Endothelial cell of hepatic sinusoid (primary cell): ENCODE results near the gene SCFD2.
"Not testable (repeated sequence)": the region's sequence is repeated elsewhere in the genome, so short reads cannot be mapped to it uniquely, and the experiment has no call there.

ENCODE experiments used
- in situ Hi-C: cut with HindIII; loops from 2 replicates; pipeline ENCODE4 v1.10.0; 2017; ENCODE audit warnings: low sequenced_read_pairs

The SCFD2 gene

DNA sequence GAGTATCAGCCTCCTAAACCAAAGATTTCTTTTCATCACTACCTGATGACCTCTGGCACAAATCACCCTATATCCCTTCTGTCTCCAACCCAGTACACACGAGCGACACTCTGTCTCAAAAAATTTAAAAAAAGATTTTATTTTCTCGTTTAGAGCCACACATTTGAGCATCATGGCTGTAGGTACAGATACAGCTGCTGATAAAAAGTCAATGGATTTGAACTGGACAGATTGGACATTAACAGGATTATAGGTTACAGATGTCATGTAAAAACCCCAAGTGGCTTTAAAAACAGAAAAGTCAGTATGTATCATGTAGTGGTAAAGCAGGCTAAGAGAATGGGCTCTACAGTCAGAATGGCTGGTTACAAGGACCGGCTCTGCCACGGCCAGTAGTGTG is 171.1 kb downstream of the SCFD2 start:
- in situ Hi-C loops = no loop called here

- in situ Hi-C loops = no loop called here
These were observed 172.8 kb downstream of the SCFD2 start for GRCh38 chr4:53193111-53193510.

- in situ Hi-C loops = no loop called here
These were observed 173.4 kb downstream of the SCFD2 start for GRCh38 chr4:53192496-53192895.

DNA sequence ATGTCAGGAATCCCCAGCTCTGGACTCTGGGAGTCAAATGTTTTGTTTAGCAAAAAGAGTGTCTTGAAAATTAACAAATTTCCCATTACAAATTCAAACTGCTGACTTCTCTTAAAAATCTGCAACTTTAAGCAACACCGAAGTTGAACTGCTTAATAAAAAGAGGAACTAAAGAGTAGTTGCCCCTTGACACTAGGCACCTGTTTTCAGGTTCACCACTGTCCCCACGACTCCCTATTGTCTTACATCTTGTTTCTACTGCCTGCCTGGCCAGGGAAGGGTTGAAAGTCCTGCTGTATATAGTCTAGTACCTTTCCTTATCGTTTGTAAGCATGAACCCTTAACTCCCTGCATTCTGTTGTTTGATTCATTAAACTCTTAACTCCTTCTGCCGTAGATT is 173.9 kb downstream of the SCFD2 start:
- in situ Hi-C loops = no loop called here

DNA sequence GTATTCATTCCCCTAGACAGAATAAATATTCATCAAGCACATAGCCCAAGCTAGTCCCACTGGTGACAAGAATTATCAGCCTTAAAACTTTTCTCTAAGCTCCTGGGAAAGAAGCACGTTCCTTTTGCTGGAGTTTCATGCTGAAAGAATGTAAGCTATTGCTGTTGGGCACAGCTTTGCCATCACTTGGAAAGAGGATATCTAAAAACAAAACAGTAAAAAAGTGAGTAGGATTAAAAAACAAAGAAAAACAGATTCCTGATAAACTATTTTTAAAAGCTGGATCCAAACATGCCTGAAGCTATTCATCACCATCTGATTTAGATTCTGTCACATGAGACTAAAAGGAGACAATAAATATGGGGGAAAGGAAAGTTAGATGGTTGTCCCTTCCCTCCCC is 176.8 kb downstream of the SCFD2 start:
- in situ Hi-C loops = no loop called here

GRCh38 chr4:53186714-53187358 is 179.0 kb downstream of the SCFD2 start:
- in situ Hi-C loops = no loop called here

GRCh38 chr4:53185869-53186585 is 179.8 kb downstream of the SCFD2 start:
- in situ Hi-C loops = no loop called here

GRCh38 chr4:53183754-53184153 is 182.1 kb downstream of the SCFD2 start:
- in situ Hi-C loops = no loop called here

DNA sequence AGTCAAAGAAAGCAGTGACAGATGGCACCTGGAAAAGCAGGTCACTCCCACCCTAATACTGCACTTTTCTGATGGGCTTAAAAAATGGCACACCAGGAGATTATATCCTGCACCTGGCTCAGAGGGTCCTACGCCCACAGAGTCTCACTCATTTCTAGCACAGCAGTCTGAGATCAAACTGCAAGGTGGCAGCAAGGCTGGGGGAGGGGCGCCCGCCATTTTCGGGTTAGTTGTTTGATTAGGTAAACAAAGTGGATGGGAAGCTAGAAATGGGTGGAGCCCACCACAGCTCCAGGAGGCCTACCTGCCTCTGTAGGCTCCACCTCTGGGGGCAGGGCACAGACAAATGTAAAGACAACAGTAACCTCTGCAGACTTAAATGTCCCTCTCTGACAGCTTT is 188.1 kb downstream of the SCFD2 start:
- in situ Hi-C loops = not testable (repeated sequence)

- in situ Hi-C loops = no loop called here
These were observed 190.2 kb downstream of the SCFD2 start for GRCh38 chr4:53175640-53176039.

- in situ Hi-C loops = no loop called here
These were observed 191.0 kb downstream of the SCFD2 start for GRCh38 chr4:53174823-53175222.

DNA sequence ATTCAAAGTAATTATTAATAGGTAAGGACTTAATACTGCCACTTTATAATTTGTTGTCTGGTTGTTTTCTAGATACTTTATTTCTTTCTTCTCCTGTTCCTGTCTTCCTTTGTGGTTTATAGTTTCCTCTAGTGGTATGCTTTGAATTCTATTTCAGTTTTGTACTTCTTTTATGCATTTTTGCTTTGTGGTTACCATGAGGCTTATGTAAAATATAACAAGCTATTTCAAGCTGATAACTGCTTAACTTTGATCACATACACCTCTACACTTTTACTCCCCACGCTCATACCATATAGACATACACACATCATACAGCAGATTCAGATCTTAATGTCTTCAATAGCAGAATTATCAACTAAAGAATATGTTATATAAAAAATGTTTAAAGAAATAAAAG is 192.3 kb downstream of the SCFD2 start:
- in situ Hi-C loops = no loop called here

DNA sequence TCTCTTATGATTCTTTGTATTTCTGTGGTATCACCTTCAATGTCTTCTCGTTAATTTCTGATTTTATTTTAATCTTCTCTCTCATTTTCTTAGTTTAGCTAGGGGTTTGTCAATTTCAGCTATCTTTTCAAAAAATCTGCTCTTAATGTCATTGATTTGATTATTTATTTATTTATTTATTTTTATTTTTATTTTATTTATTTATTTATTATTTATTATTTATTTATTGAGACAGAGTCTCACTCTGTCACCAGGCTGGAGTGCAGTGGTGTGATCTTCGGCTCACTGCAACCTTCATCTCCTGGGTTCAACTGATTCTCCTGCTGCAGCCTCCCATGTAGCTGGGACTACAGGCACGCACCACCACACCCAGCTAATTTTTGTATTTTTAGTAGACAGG is 194.1 kb downstream of the SCFD2 start:
- in situ Hi-C loops = no loop called here

GRCh38 chr4:53169695-53170617 is 195.9 kb downstream of the SCFD2 start:
- in situ Hi-C loops = no loop called here

DNA sequence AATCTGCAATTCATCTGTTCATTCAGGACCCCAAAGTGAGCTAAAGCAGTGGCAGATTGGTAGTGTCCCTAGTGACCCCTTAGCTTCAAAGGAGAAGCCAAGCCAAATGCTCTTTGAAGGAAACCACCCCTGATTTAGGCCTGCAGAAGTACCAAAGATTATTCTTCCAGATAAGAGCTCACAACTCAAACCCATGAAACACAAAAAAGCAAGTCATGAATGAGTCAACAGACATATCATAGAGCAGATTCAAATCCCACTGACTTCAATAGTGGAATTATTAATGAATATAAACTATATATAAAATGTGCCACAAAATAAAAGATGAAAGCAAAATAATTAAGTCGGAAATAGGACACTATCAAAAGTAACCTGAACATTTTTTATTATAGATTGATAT is 197.6 kb downstream of the SCFD2 start:
- in situ Hi-C loops = no loop called here

- in situ Hi-C loops = no loop called here
These were observed 202.9 kb downstream of the SCFD2 start for GRCh38 chr4:53162969-53163368.

DNA sequence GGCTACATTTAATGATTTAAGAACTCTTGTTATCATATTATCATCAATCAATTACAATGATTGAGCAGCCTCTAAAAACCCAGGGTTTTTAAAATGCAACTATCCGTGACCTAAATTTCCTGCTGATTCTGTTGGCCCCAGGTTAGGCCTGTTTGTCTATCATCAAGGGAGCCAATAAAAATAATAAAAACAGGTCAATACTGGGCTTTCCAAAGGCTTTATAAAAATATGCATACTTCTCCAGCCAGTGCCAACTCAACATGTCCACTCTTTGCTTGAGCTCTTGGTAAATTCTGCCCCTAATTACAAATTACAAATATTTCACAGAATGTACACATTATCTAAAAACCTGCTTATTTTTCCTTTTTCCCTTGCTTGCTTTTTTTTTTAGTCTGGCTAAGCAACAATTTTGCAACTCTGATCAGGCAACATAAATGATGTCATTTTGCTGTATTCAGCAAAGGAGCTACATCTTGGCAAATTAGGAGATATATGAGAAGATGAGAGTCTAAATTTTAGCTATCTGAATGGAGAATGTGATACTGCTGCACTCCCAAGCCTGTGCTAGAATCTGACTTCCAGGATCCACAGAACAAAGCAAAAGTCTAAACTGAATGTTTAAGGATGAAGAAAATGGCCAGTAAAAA is 204.0 kb downstream of the SCFD2 start:
- in situ Hi-C loops = no loop called here

DNA sequence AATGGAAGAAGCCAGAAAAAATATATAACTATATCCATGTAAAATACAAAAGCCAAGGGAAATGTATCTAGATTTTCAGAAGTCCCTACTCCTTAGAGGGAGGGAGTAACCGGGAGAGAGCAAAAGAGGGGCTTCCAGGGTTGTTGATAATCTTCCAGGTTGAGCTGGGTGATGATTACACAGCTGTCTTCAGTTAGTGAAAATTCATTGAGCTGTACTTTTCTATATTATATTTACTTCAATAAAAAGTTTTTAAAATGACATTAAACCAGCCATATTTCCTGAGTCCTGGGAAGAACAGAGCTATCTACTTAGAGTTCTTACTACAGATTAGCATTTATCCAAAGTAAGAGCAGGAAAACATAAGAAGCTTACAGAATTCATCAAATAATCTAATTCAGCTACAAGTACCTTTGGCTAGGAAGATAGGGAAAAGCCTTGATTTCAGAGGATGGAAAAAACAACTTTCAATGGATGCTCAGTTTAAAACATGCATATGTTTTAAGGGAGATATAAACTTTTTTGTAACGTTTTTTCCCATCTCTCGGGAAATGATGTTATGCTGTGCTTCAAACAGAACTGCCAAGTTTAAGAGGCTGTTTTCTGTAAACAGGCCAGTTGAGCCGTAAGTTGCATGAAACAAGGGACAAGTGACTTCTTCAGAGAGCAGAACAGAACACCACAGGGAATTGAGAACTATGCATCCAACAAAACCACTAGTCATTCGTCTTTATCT is 204.6 kb downstream of the SCFD2 start:
- in situ Hi-C loops = no loop called here

GRCh38 chr4:53156896-53157295 is 209.0 kb downstream of the SCFD2 start:
- in situ Hi-C loops = no loop called here

GRCh38 chr4:53152467-53152866 is 213.4 kb downstream of the SCFD2 start:
- in situ Hi-C loops = no loop called here

DNA sequence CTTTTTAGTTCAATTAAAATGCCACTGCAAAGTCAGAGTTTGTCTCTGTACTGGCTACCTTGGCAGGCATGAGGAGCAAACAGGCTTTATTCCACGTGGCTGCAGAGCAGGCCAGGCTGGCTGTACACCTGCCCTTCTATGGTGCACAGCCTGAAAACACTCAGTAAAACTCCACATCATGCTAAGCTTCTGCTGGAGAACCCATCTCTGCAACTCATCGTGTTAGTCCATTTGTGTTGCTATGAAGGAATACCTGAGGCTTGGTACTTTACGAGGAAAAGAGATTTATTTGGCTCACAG is 214.4 kb downstream of the SCFD2 start:
- in situ Hi-C loops = no loop called here
